ENCODE results near the gene CTNNAL1.

DNA sequence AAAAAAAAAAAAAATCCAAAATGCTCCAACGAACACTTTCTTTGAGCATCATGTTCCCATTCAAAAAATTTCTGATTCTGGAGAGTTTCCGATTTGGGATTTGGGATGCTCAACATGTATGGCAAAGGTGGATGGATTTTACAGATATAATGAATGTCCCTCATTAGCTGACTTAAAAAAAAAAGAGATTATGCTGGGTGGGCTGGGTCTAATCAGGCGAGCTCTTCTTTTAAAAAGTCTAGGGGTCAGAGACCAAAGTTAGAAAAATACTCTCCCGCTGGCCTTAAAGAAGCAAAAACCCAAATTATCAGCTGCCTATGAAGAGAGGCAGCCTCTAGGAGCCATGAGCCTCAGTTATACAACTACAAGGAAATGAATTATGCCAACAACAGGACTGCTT lies 15.2 kb upstream of the CTNNAL1 start:
- TF ChIP-seq, protein P1, sequence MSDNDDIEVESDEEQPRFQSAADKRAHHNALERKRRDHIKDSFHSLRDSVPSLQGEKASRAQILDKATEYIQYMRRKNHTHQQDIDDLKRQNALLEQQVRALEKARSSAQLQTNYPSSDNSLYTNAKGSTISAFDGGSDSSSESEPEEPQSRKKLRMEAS (IDR thresholded peaks at IDR 0.05; ENCODE audit: low read depth): no peak
- TF ChIP-seq EP300 (IDR thresholded peaks at IDR 0.05; ENCODE audit: borderline replicate concordance in 1 of 2, low read depth in 1 of 2, low read length in 1 of 2): no peak
- TF ChIP-seq, protein P2, sequence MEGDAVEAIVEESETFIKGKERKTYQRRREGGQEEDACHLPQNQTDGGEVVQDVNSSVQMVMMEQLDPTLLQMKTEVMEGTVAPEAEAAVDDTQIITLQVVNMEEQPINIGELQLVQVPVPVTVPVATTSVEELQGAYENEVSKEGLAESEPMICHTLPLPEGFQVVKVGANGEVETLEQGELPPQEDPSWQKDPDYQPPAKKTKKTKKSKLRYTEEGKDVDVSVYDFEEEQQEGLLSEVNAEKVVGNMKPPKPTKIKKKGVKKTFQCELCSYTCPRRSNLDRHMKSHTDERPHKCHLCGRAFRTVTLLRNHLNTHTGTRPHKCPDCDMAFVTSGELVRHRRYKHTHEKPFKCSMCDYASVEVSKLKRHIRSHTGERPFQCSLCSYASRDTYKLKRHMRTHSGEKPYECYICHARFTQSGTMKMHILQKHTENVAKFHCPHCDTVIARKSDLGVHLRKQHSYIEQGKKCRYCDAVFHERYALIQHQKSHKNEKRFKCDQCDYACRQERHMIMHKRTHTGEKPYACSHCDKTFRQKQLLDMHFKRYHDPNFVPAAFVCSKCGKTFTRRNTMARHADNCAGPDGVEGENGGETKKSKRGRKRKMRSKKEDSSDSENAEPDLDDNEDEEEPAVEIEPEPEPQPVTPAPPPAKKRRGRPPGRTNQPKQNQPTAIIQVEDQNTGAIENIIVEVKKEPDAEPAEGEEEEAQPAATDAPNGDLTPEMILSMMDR (IDR thresholded peaks at IDR 0.05): no peak
- TF ChIP-seq RAD21 (IDR thresholded peaks at IDR 0.05; ENCODE audit: low read length): no peak
- no peak for TF ChIP-seq EZH2phosphoT487 (IDR thresholded peaks at IDR 0.05; ENCODE audit: borderline replicate concordance, low read depth)
- no peak for TF ChIP-seq GABPA (IDR thresholded peaks at IDR 0.05; ENCODE audit: low read depth)
- TF ChIP-seq SIN3A (IDR thresholded peaks at IDR 0.05; ENCODE audit: borderline replicate concordance, low read depth, low read length): no peak
- TF ChIP-seq RXRA (IDR thresholded peaks at IDR 0.05; ENCODE audit: borderline replicate concordance, low read depth): no peak
- TF ChIP-seq POLR2AphosphoS5 (IDR thresholded peaks at IDR 0.05; ENCODE audit: low read depth, low read length): no peak
- no peak for TF ChIP-seq SMC3 (IDR thresholded peaks at IDR 0.05; ENCODE audit: low read depth, low read length)
- TF ChIP-seq MXI1 (IDR thresholded peaks at IDR 0.05; ENCODE audit: low read depth, low read length): no peak

All from SK-N-SH (cell line).